Hematopoietic multipotent progenitor cell treated with erythropoietin and hydrocortisone succinate and interleukin-3 and kit ligand, for 6 days (in vitro differentiated cells): ENCODE results near the gene CCDC12.
"Not testable (repeated sequence)": the region's sequence is repeated elsewhere in the genome, so short reads cannot be mapped to it uniquely, and the experiment has no call there.

ENCODE experiments used
- DNase-seq: peaks from one replicate; pipeline ENCODE4 v3.0.0-alpha.2; 2015

Gene CCDC12

GRCh38 chr3:46921871-46922271 lies 54.7 kb downstream of the CCDC12 start:
- no peak for DNase-seq

- DNase-seq: no peak
Observed at GRCh38 chr3:46921041-46921440, 55.5 kb downstream of the CCDC12 start.

GRCh38 chr3:46918634-46919033 lies 57.9 kb downstream of the CCDC12 start:
- DNase-seq: no peak

GRCh38 chr3:46918202-46918601 lies 58.3 kb downstream of the CCDC12 start:
- DNase-seq: no peak

- DNase-seq: no peak
Observed at GRCh38 chr3:46917257-46917656, 59.3 kb downstream of the CCDC12 start.

GRCh38 chr3:46916799-46917198 lies 59.7 kb downstream of the CCDC12 start:
- no peak for DNase-seq

GRCh38 chr3:46916278-46916677 lies 60.3 kb downstream of the CCDC12 start:
- DNase-seq: no peak

GRCh38 chr3:46915297-46915822 lies 61.2 kb downstream of the CCDC12 start:
- no peak for DNase-seq

GRCh38 chr3:46914849-46915248 lies 61.7 kb downstream of the CCDC12 start:
- no peak for DNase-seq

- peak; percentile 42 for DNase-seq
Observed at GRCh38 chr3:46913644-46914043, 62.9 kb downstream of the CCDC12 start.

- DNase-seq: no peak
Observed at GRCh38 chr3:46912986-46913385, 63.6 kb downstream of the CCDC12 start.

- DNase-seq: not testable (repeated sequence)
Observed at GRCh38 chr3:46910914-46911313, 65.6 kb downstream of the CCDC12 start.

GRCh38 chr3:46910166-46910760 lies 66.3 kb downstream of the CCDC12 start:
- no peak for DNase-seq

- DNase-seq: peak; percentile 90
Observed at GRCh38 chr3:46909535-46910161, 66.9 kb downstream of the CCDC12 start.

GRCh38 chr3:46908986-46909534 lies 67.5 kb downstream of the CCDC12 start:
- no peak for DNase-seq

GRCh38 chr3:46908294-46908985 lies 68.1 kb downstream of the CCDC12 start:
- DNase-seq: no peak

GRCh38 chr3:46907960-46908293 lies 68.6 kb downstream of the CCDC12 start:
- no peak for DNase-seq

GRCh38 chr3:46907271-46907670 lies 69.3 kb downstream of the CCDC12 start:
- no peak for DNase-seq

GRCh38 chr3:46906471-46907058 lies 70.0 kb downstream of the CCDC12 start:
- DNase-seq: no peak

GRCh38 chr3:46905661-46906451 lies 70.7 kb downstream of the CCDC12 start:
- no peak for DNase-seq

GRCh38 chr3:46905213-46905560 lies 71.4 kb downstream of the CCDC12 start:
- no peak for DNase-seq

- DNase-seq: no peak
Observed at GRCh38 chr3:46904303-46905212, 72.0 kb downstream of the CCDC12 start.
